Ishikawa (cell line): ENCODE measurements around the gene SS18L1.

ENCODE experiments used
- CEBPB ChIP-seq: IDR thresholded peaks from 2 replicates; pipeline ENCODE4 v1.6.1; 2012
- CREB1 ChIP-seq: IDR thresholded peaks from 2 replicates; pipeline ENCODE4 v1.6.1; 2012; ENCODE audit warnings: low read depth
- EGR1 ChIP-seq: IDR thresholded peaks from 2 replicates; pipeline ENCODE4 v1.6.1; 2012
- EP300 ChIP-seq: IDR thresholded peaks from 2 replicates; pipeline ENCODE4 v1.6.1; 2012; ENCODE audit warnings: borderline replicate concordance
- FOXM1 ChIP-seq: IDR thresholded peaks from 2 replicates; pipeline ENCODE4 v1.6.1; 2012; ENCODE audit warnings: low read depth, borderline replicate concordance
- NFIC ChIP-seq: IDR thresholded peaks from 2 replicates; pipeline ENCODE4 v1.6.1; 2012
- RAD21 ChIP-seq: IDR thresholded peaks from 2 replicates; pipeline ENCODE4 v1.6.1; 2012; ENCODE audit warnings: low read depth
- TAF1 ChIP-seq: IDR thresholded peaks from 2 replicates; pipeline ENCODE4 v1.6.1; 2012; ENCODE audit warnings: low read depth, mild to moderate bottlenecking
- TCF12 ChIP-seq: IDR thresholded peaks from 2 replicates; pipeline ENCODE4 v1.6.1; 2012; ENCODE audit warnings: low read depth
- TEAD4 ChIP-seq: IDR thresholded peaks from 2 replicates; pipeline ENCODE4 v1.6.1; 2012
- YY1 ChIP-seq: IDR thresholded peaks from 2 replicates; pipeline ENCODE4 v1.6.1; 2012; ENCODE audit warnings: low read depth
- ZBTB7A ChIP-seq: IDR thresholded peaks from 2 replicates; pipeline ENCODE4 v1.6.1; 2012; ENCODE audit warnings: low read depth
- TF ChIP-seq, protein P1 (sequence below): IDR thresholded peaks from 2 replicates; pipeline ENCODE4 v1.6.1; 2012
- TF ChIP-seq, protein P2 (sequence below): IDR thresholded peaks from 2 replicates; pipeline ENCODE4 v1.6.1; 2012
- TF ChIP-seq, protein P3 (sequence below): IDR thresholded peaks from 2 replicates; pipeline ENCODE4 v1.6.1; 2012; ENCODE audit warnings: low read depth, mild to moderate bottlenecking

Gene SS18L1

DNA sequence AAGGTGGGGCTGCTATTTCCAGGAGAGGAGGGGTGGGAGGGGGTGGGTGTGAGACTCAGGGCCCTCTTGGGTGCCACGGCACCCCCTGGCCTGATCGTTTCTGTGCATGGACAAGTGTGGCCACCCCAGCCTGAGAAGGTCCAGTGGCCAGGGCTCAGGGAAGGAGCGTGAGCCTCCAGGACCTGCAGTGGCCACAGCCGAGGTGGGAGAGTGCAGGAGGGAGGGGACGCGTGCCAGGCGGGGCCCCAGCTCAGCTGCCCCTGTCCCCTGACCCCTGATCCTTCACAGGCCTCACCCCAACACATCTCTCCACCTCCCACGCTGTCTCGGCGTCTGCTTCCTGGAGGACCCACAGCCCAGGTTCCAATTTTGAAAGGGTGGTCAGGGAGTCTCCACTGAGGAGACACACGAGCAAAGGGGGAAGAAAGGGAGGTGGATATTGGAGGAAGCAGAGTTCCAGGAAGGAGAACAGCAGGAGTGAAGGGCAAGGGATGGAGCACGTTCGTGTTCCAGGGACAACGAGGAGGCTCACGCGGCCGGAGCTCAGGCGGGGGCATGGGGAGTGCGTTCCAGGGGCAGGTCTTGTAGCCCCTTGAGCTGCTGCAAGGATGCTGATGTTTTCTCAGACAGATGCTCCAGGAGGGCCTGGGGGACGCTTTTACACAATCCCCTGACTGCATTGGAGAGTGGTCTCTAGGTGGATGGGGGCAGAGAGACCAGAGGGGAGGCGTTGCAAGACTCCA lies 80.7 kb downstream of the SS18L1 start:
- TF ChIP-seq EGR1 = no peak
- no peak for TF ChIP-seq TEAD4
- no peak for TF ChIP-seq ZBTB7A

DNA sequence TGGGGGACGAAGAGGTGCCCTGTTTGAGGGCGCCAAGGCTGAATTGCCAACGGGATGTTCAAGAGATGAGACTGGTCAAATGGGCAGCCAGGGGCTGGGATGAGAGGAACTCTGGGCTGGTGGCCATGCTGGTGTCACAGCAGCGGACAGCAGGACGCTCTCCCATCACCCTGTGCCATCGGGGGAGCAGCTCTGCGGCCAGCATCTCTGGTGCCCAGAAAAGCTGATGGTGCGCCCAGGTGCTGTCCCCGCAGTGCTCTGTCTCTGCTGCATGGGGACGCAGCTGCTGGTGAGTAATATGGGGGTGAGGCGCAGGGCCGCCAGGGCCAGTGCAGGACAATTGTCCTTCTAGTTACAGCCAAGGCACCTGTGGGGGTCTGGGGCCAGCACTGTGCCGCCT lies 81.5 kb downstream of the SS18L1 start:
- TF ChIP-seq, protein P1, sequence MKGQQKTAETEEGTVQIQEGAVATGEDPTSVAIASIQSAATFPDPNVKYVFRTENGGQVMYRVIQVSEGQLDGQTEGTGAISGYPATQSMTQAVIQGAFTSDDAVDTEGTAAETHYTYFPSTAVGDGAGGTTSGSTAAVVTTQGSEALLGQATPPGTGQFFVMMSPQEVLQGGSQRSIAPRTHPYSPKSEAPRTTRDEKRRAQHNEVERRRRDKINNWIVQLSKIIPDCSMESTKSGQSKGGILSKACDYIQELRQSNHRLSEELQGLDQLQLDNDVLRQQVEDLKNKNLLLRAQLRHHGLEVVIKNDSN = no peak
- no peak for TF ChIP-seq ZBTB7A
- no peak for TF ChIP-seq CREB1
- TF ChIP-seq EGR1 = no peak
- TF ChIP-seq NFIC = no peak
- no peak for TF ChIP-seq TEAD4
- TF ChIP-seq CEBPB = no peak
- TF ChIP-seq, protein P2, sequence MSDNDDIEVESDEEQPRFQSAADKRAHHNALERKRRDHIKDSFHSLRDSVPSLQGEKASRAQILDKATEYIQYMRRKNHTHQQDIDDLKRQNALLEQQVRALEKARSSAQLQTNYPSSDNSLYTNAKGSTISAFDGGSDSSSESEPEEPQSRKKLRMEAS = no peak
- TF ChIP-seq YY1 = no peak
- TF ChIP-seq TCF12 = no peak
- no peak for TF ChIP-seq RAD21
- TF ChIP-seq TAF1 = no peak
- TF ChIP-seq, protein P3, sequence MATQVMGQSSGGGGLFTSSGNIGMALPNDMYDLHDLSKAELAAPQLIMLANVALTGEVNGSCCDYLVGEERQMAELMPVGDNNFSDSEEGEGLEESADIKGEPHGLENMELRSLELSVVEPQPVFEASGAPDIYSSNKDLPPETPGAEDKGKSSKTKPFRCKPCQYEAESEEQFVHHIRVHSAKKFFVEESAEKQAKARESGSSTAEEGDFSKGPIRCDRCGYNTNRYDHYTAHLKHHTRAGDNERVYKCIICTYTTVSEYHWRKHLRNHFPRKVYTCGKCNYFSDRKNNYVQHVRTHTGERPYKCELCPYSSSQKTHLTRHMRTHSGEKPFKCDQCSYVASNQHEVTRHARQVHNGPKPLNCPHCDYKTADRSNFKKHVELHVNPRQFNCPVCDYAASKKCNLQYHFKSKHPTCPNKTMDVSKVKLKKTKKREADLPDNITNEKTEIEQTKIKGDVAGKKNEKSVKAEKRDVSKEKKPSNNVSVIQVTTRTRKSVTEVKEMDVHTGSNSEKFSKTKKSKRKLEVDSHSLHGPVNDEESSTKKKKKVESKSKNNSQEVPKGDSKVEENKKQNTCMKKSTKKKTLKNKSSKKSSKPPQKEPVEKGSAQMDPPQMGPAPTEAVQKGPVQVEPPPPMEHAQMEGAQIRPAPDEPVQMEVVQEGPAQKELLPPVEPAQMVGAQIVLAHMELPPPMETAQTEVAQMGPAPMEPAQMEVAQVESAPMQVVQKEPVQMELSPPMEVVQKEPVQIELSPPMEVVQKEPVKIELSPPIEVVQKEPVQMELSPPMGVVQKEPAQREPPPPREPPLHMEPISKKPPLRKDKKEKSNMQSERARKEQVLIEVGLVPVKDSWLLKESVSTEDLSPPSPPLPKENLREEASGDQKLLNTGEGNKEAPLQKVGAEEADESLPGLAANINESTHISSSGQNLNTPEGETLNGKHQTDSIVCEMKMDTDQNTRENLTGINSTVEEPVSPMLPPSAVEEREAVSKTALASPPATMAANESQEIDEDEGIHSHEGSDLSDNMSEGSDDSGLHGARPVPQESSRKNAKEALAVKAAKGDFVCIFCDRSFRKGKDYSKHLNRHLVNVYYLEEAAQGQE = no peak

DNA sequence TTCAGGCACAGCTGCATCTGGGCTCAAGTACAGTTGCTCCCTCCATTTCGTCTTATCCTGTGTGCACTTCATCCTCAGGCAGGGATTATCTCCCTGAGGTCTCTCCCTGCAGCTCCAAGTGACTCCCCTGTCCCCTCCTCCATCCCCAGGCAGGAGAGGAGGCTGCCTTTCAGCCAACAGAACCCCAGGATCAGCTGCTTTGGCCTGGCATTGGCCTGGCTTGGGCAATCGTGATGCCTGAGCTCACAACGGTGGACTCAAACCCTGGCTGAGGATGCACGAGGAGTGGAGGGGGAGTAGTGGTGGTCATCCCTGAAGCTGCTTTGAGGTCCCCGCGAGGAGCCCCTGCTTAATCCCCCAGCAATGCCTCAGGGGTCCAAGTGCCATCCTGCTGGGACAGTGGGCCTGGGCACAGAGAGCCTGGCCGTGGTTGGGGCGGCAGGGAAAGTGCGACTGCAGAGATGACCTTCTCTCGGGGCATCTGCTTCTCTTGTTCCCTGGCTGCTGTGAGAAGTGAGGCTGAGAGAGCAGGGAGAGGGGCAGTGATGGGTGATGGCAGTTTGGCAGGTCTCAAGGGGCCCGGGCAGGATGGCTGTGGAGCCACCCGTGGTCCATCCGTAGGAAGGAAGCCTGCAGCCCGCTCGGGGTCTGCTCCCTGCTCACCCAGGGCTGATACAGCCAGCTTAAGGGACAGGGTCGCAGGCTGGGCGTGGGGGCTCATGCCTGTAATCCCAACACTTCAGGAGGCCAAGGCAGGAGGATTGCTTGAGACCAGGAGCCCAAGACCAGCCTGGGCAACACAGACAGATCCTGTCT lies 82.5 kb downstream of the SS18L1 start:
- TF ChIP-seq TAF1 = no peak
- TF ChIP-seq CEBPB = no peak
- no peak for TF ChIP-seq CREB1
- TF ChIP-seq FOXM1 = no peak
- no peak for TF ChIP-seq TCF12
- no peak for TF ChIP-seq TEAD4
- TF ChIP-seq, protein P3 = no peak
- TF ChIP-seq, protein P2 = no peak
- TF ChIP-seq RAD21 = no peak
- no peak for TF ChIP-seq ZBTB7A
- TF ChIP-seq YY1 = no peak
- no peak for TF ChIP-seq NFIC
- no peak for TF ChIP-seq EP300
- no peak for TF ChIP-seq EGR1
- TF ChIP-seq, protein P1 = no peak

DNA sequence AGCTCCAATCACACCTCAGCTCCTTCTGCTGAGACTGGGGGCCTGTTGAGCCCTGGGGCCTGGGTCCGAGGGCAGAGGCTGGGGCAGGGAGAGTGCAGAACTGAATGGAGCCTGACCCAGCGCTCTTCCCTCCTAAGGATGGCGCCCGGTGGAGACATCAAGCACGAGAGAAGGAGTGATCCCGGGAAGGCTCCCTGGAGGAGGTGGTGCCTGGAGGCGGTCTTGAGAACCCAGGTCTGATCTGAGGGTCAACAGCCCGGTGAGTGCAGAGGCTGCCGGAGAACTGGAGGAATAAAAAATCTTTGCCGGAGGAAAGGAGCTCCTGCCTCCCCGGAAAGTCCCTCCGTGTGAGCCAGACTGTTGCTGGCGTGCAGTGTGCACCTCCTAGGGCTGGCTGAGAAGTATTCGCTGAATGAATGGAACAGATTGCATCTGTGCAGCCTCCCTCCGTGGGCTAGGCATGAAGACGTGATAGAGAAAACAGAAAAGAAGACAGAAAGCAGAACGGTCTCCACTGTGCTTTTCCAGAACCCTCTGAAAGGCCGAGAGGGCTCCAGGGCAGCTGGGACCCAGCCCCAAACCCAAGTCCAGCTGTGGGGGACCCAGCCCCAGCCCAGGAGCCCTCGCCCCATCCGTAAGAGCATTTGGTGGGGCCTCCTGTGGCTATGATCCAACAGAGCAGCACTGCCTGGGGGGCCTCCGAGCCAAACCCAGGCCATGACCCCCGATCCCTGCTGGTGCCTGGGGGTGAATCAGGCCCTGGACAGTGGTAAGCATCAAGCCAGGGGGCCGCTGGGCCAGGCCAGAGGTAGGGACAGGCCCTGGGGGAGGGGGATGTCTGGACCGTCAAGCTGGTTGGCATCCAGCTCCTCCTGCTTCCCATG lies 83.4 kb downstream of the SS18L1 start:
- TF ChIP-seq ZBTB7A (no peak), TCF12 (no peak), TAF1 (no peak), NFIC (no peak), FOXM1 (no peak), YY1 (no peak), RAD21 (no peak), CREB1 (no peak), TEAD4 (no peak), EP300 (no peak), EGR1 (no peak), CEBPB (no peak)
- TF ChIP-seq, protein P3 = no peak
- TF ChIP-seq, protein P2 = no peak
- TF ChIP-seq, protein P1 = no peak
